Smooth muscle cell (in vitro differentiated cells): ENCODE measurements around the gene NFIA. TPM values are rescaled to one million over a fixed set of nuclear protein-coding genes. Genes with fewer than 3 reads are reported as not detected.

Experiments used
- DNase-seq: peaks from one replicate; lab custom pipeline; 2025; ENCODE audit not compliant: unreplicated experiment; lab: John Stamatoyannopoulos, UW
- H2AFZ ChIP-seq: fragments of 200-600 bp; sonication (generic); 2 replicates; pipeline ENCODE4 v1.6.0; 2016; ENCODE audit warnings: antibody characterized with exemption, low read depth, mild to moderate bottlenecking
- H3F3A ChIP-seq: fragments of 200-600 bp; sonication (generic); 2 replicates; pipeline ENCODE4 v1.6.0; 2017; ENCODE audit warnings: antibody characterized with exemption, low read depth
- H3K27ac ChIP-seq: fragments of 200-600 bp; sonication (generic); 2 replicates; pipeline ENCODE4 v1.5.1; 2016; ENCODE audit warnings: low read depth, mild to moderate bottlenecking
- H3K27me3 ChIP-seq: fragments of 200-600 bp; sonication (generic); 2 replicates; pipeline ENCODE4 v1.6.1; 2016; ENCODE audit warnings: low read depth, mild to moderate bottlenecking
- H3K36me3 ChIP-seq: fragments of 200-600 bp; sonication (generic); 2 replicates; pipeline ENCODE4 v1.5.1; 2016; ENCODE audit warnings: low read depth
- H3K4me1 ChIP-seq: fragments of 200-600 bp; sonication (generic); 2 replicates; pipeline ENCODE4 v1.5.1; 2016; ENCODE audit warnings: low read depth
- H3K4me2 ChIP-seq: fragments of 200-600 bp; sonication (generic); 2 replicates; pipeline ENCODE4 v1.6.0; 2016; ENCODE audit warnings: mild to moderate bottlenecking
- H3K4me3 ChIP-seq: fragments of 200-600 bp; sonication (generic); 2 replicates; pipeline ENCODE4 v1.5.1; 2016; ENCODE audit warnings: mild to moderate bottlenecking
- H3K79me2 ChIP-seq: fragments of 200-600 bp; sonication (generic); 2 replicates; pipeline ENCODE4 v1.6.0; 2016; ENCODE audit warnings: low read depth, mild to moderate bottlenecking
- H3K9ac ChIP-seq: fragments of 200-600 bp; sonication (generic); 2 replicates; pipeline ENCODE4 v1.6.0; 2016; ENCODE audit warnings: low read depth
- H3K9me3 ChIP-seq: fragments of 200-600 bp; sonication (generic); replicated peaks from 2 replicates; pipeline ENCODE4 v1.5.1; 2016; ENCODE audit warnings: low read depth
- H4K20me1 ChIP-seq: fragments of 200-600 bp; sonication (generic); 2 replicates; pipeline ENCODE4 v1.6.0; 2016; ENCODE audit warnings: low read depth
- WGBS: methylation state at CpG from one replicate; pipeline ENCODE4 v1.1.7; 2016; ENCODE audit warnings: low lambda C conversion rate; 5-methylcytosine and 5-hydroxymethylcytosine counted together
- polyA plus RNA-seq: library from polyadenylated mRNA; unstranded; fragments of >200 nt; fragmentation: Nextera tagmentation; extraction: Ambion mirVana; gene quantifications from 2 replicates; pipeline ENCODE4 v1.2.1, GENCODE V29; 2016
- total RNA-seq: library from RNA; depleted of rRNA; stranded (reverse); fragments of >200 nt; gene quantifications from 2 replicates; pipeline ENCODE4 v1.2.3, GENCODE V29; 2014
- TF ChIP-seq, protein P1 (sequence below): fragments of 200-600 bp; sonication (generic); IDR thresholded peaks from 2 replicates; pipeline ENCODE4 v1.5.1; 2017; ENCODE audit warnings: borderline replicate concordance, mild to moderate bottlenecking, antibody characterized with exemption; ENCODE audit not compliant: insufficient read depth, poor library complexity, severe bottlenecking

The NFIA gene
- total and polyA plus RNA-seq, 2 experiments from 2014 or later = 5.0 to 6.2 TPM

DNA sequence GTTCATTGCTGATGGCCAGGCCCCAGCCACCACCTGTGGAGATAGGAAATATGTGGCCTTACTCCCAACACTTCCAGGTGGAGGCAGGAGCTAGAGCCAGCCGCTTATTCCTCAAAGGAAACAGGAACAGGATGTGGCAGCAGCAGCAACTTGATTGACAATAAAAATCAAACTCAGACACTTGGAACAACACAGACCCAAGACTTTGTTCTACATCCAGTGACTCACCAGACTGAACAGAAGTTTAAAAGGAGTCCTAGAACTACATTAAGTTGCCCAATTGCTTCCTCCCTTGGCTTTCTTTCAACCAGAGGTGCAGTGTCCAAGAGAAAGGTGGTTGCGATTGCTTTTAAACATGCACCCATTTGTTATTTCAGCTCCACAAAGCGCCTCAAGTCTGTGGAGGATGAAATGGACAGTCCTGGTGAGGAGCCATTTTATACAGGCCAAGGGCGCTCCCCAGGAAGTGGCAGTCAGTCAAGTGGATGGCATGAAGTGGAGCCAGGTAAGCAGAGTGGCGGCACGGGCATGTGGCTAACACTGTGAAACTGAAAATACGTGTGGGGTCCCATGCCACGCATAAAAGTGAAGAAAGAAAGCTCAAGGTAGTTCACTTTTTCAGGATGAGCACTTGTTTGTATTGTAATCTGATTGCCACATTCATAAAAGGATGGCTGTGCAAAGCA is 276.6 kb downstream of the NFIA start:
- H3K4me3 ChIP-seq = no peak overlapping the region
- H2AFZ ChIP-seq = no peak overlapping the region
- H4K20me1 ChIP-seq = no peaks in the 10 kb centered on the region
- no peaks in the 10 kb centered on the region for H3K9me3 ChIP-seq
- no peaks in the 10 kb centered on the region for H3K79me2 ChIP-seq
- H3K4me2 ChIP-seq = no peak overlapping the region
- DNase-seq = no peak
- H3K9ac ChIP-seq = no peak overlapping the region
- H3K27me3 ChIP-seq = no peaks in the 10 kb centered on the region
- H3F3A ChIP-seq = peaks cover 6% of the 10 kb centered on the region
- H3K4me1 ChIP-seq = no peaks in the 10 kb centered on the region
- 93% methylated on average over 8 of the region's 8 CpGs for WGBS
- no peak overlapping the region for H3K27ac ChIP-seq
- TF ChIP-seq, protein P1, sequence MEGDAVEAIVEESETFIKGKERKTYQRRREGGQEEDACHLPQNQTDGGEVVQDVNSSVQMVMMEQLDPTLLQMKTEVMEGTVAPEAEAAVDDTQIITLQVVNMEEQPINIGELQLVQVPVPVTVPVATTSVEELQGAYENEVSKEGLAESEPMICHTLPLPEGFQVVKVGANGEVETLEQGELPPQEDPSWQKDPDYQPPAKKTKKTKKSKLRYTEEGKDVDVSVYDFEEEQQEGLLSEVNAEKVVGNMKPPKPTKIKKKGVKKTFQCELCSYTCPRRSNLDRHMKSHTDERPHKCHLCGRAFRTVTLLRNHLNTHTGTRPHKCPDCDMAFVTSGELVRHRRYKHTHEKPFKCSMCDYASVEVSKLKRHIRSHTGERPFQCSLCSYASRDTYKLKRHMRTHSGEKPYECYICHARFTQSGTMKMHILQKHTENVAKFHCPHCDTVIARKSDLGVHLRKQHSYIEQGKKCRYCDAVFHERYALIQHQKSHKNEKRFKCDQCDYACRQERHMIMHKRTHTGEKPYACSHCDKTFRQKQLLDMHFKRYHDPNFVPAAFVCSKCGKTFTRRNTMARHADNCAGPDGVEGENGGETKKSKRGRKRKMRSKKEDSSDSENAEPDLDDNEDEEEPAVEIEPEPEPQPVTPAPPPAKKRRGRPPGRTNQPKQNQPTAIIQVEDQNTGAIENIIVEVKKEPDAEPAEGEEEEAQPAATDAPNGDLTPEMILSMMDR = no peak
- H3K36me3 ChIP-seq = no peaks in the 10 kb centered on the region

DNA sequence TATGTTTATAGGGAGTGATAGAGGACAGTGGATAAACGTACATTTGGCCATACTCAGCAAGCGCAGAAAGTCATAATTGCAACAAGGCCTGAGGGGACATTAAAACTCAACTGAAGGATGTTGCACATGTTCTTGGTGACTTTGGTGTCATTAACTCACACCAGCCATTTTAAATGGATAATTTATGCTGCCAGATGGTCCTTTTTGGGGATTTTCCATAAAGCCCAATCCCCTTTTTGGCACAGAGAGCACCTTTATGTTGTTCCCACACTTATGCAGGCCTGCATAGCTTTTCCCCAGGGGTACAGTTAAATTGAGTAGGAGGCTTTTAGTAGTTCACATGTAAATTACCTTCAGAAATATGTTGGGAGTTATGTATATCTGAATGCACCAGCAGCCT is 279.6 kb downstream of the NFIA start:
- H3K4me2 ChIP-seq = no peak overlapping the region
- TF ChIP-seq, protein P1 = no peak
- no peaks in the 10 kb centered on the region for H3K9me3 ChIP-seq
- no peak overlapping the region for H3K9ac ChIP-seq
- no peak overlapping the region for H3K27ac ChIP-seq
- H4K20me1 ChIP-seq = no peaks in the 10 kb centered on the region
- 74% methylated on average over 2 of the region's 2 CpGs for WGBS
- no peaks in the 10 kb centered on the region for H3K79me2 ChIP-seq
- no peak overlapping the region for H2AFZ ChIP-seq
- DNase-seq = no peak
- H3K4me1 ChIP-seq = no peaks in the 10 kb centered on the region
- H3K4me3 ChIP-seq = no peak overlapping the region
- H3K27me3 ChIP-seq = no peaks in the 10 kb centered on the region
- H3F3A ChIP-seq = peaks cover 6% of the 10 kb centered on the region
- H3K36me3 ChIP-seq = no peaks in the 10 kb centered on the region

DNA sequence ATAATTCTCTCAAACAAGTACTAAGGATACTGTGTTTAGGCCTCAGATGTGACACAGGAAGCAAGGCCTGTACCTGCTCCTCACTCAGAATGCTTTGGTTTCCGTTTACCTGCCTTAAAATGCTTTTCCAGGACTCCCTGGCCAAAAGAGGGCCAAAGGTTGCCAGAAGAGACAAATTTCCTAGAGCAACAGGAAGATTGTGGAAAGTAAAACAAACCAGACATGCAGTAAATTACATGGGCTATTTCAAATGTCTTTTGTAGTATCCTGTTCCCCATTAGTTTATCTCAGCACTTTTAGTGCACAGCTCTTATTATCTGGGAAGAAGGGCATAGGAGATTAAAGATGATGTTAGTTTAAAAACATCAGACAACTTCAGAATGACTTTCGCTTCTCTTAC is 280.0 kb downstream of the NFIA start:
- Histone ChIP-seq H3K4me1 (no peaks in the 10 kb centered on the region), H3K27me3 (no peaks in the 10 kb centered on the region), H3F3A (peaks cover 6% of the 10 kb centered on the region), H3K27ac (no peak overlapping the region), H3K4me2 (no peak overlapping the region), H3K36me3 (no peaks in the 10 kb centered on the region), H2AFZ (no peak overlapping the region), H3K9me3 (no peaks in the 10 kb centered on the region), H4K20me1 (no peaks in the 10 kb centered on the region), H3K79me2 (no peaks in the 10 kb centered on the region), H3K9ac (no peak overlapping the region), H3K4me3 (no peak overlapping the region)
- 30% methylated on average over 2 of the region's 2 CpGs for WGBS
- no peak for DNase-seq
- TF ChIP-seq, protein P1 = no peak

DNA sequence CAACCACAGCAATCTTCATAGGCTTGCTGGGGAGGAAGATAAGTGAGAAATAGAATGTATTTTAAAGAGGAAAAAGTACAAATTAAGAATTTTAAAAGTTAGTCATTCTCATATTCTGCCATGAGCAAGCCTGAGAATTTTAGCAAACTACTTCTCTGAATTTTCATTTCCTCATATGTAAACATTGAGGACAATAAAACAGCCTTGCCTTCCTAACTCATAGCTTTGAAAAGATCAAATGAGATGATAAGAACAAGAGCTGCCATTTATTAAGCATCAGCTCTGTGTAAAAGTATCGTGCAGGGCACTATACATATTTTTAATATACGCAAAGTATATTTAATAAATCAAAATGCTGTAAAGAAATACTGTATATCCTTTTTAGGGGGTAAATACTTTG is 286.0 kb downstream of the NFIA start:
- Histone ChIP-seq H3K9ac (no peak overlapping the region), H3K79me2 (no peaks in the 10 kb centered on the region), H3K27me3 (no peaks in the 10 kb centered on the region), H3F3A (no peaks in the 10 kb centered on the region), H2AFZ (no peak overlapping the region), H3K4me1 (no peaks in the 10 kb centered on the region), H3K9me3 (no peaks in the 10 kb centered on the region), H3K36me3 (no peaks in the 10 kb centered on the region), H3K4me3 (no peak overlapping the region), H3K27ac (no peak overlapping the region), H4K20me1 (no peaks in the 10 kb centered on the region), H3K4me2 (no peak overlapping the region)
- no peak for DNase-seq
- TF ChIP-seq, protein P1 = no peak
- 91% methylated on average over 2 of the region's 2 CpGs for whole genome bisulfite sequencing
